SJCRH30 (cell line): ENCODE data around the gene OSBPL8. TPM values are rescaled to one million over a fixed set of nuclear protein-coding genes. Genes with fewer than 3 reads are reported as not detected.
A peak's percentile ranks its signal among the peaks of the same experiment; 100 is the strongest.
"Not testable (repeated sequence)": the region's sequence is repeated elsewhere in the genome, so short reads cannot be mapped to it uniquely, and the experiment has no call there.

ENCODE experiments used
- DNase-seq, 2 experiments: peaks; one replicate each; pipeline ENCODE4 v3.0.0-alpha.2; 2015 to 2020
- H3K27ac ChIP-seq: fragments of 250-450 bp; sonication (Bioruptor Pico); 2 replicates; pipeline ENCODE4 v1.5.1; 2020; ENCODE audit warnings: mild to moderate bottlenecking, moderate library complexity
- H3K27me3 ChIP-seq: fragments of 250-450 bp; sonication (Bioruptor Pico); 2 replicates; pipeline ENCODE4 v1.5.1; 2020; ENCODE audit warnings: mild to moderate bottlenecking, moderate library complexity
- H3K36me3 ChIP-seq: fragments of 250-450 bp; sonication (Bioruptor Pico); 2 replicates; pipeline ENCODE4 v1.5.1; 2020; ENCODE audit warnings: mild to moderate bottlenecking, moderate library complexity
- H3K4me1 ChIP-seq: fragments of 250-450 bp; sonication (Bioruptor Pico); 2 replicates; pipeline ENCODE4 v1.5.1; 2020; ENCODE audit warnings: mild to moderate bottlenecking, moderate library complexity
- H3K4me3 ChIP-seq: fragments of 250-450 bp; sonication (Bioruptor Pico); 2 replicates; pipeline ENCODE4 v1.5.1; 2020; ENCODE audit warnings: mild to moderate bottlenecking, moderate library complexity
- H3K9me3 ChIP-seq: fragments of 250-450 bp; sonication (Bioruptor Pico); replicated peaks from 2 replicates; pipeline ENCODE4 v1.5.1; 2020; ENCODE audit warnings: mild to moderate bottlenecking, moderate library complexity
- total RNA-seq: library from RNA; depleted of rRNA; stranded (reverse); fragments of >200 nt; shearing (Covaris generic); gene quantifications from 2 replicates; pipeline ENCODE4 v1.2.3, GENCODE V29; 2014

The OSBPL8 gene
- total RNA-seq, 1 experiment from 2014 or later, result 64.0 TPM

DNA sequence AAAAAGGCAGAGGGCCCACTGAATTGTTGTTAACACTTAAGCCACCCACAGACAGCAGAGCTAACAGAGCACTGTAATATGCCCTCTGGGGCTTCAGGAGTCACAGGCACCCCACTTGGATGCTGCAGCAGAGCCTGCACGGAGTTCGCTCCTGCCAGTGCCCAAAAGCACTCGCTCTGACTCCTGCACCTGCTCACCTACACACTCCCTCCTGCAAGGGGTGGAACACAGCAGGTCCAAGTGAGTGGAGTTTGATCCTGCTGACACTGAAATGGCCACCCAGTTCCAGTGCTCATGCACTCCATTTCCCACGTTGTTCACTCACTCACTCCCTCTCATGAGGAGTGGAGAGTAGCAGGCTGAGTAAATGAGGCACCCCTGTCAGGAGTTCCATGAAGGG is 68.8 kb downstream of the OSBPL8 start:
- H3K4me1 ChIP-seq, result no peaks in the 10 kb centered on the region
- H3K9me3 ChIP-seq, result peaks cover 11% of the 10 kb centered on the region
- no peak for DNase-seq
- H3K4me3 ChIP-seq, result no peak overlapping the region
- peaks cover 2% of the 10 kb centered on the region; the same call in 1 of the 2 replicates for H3K36me3 ChIP-seq
- no peak overlapping the region for H3K27ac ChIP-seq
- no peaks in the 10 kb centered on the region for H3K27me3 ChIP-seq

DNA sequence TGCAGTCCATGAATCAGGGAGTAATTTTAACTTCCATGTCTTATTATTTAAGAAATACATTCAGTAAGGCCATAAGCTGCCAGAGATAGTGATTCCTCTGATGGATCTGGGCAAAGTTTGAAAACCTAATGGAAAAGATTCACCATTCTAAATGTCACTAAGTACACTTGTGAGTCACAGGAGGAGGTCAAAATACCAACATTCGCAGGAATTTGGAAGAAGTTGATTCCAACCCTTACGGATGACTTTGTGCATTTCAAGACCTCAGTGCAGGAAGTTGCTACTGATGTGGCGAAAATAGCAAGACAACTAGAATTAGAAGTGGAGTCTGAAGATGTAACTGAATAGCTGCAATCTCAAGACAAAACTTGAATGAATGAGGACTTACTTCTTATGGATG is 69.8 kb downstream of the OSBPL8 start:
- H3K36me3 ChIP-seq, result peaks cover 2% of the 10 kb centered on the region; the same call in 1 of the 2 replicates
- H3K27ac ChIP-seq, result no peak overlapping the region
- DNase-seq, result no peak
- no peaks in the 10 kb centered on the region for H3K27me3 ChIP-seq
- H3K4me1 ChIP-seq, result no peaks in the 10 kb centered on the region
- no peak overlapping the region for H3K4me3 ChIP-seq
- H3K9me3 ChIP-seq, result peaks cover 11% of the 10 kb centered on the region

- no peak overlapping the region for H3K4me3 ChIP-seq
- no peaks in the 10 kb centered on the region for H3K9me3 ChIP-seq
- DNase-seq, result no peak
- H3K4me1 ChIP-seq, result no peaks in the 10 kb centered on the region
- H3K36me3 ChIP-seq, result peaks cover 2% of the 10 kb centered on the region; the same call in 1 of the 2 replicates
- H3K27me3 ChIP-seq, result no peaks in the 10 kb centered on the region
- H3K27ac ChIP-seq, result no peak overlapping the region
Observed at GRCh38 chr12:76486011-76486410, 73.6 kb downstream of the OSBPL8 start.

GRCh38 chr12:76480796-76481195 is 78.8 kb downstream of the OSBPL8 start:
- H3K36me3 ChIP-seq, result peaks cover 3% of the 10 kb centered on the region; the same call in 1 of the 2 replicates
- no peak for DNase-seq
- H3K9me3 ChIP-seq, result no peaks in the 10 kb centered on the region; the same call in 1 of the 2 replicates
- no peak overlapping the region for H3K27ac ChIP-seq
- H3K27me3 ChIP-seq, result no peaks in the 10 kb centered on the region
- H3K4me3 ChIP-seq, result no peak overlapping the region
- no peaks in the 10 kb centered on the region for H3K4me1 ChIP-seq

GRCh38 chr12:76478045-76478444 is 81.5 kb downstream of the OSBPL8 start:
- Histone ChIP-seq H3K4me1 (no peaks in the 10 kb centered on the region), H3K4me3 (no peak overlapping the region), H3K9me3 (no peaks in the 10 kb centered on the region; the same call in 1 of the 2 replicates), H3K27ac (no peak overlapping the region), H3K36me3 (peaks cover 3% of the 10 kb centered on the region), H3K27me3 (no peaks in the 10 kb centered on the region)
- no peak for DNase-seq

- H3K9me3 ChIP-seq, H3K27ac ChIP-seq, H3K36me3 ChIP-seq, H3K27me3 ChIP-seq, H3K4me3 ChIP-seq: not testable (repeated sequence)
- peak in 1 of 2 experiments; percentile 18 for DNase-seq
- peaks cover 24% of the 10 kb centered on the region for H3K4me1 ChIP-seq
Observed at GRCh38 chr12:76472862-76473261, 86.7 kb downstream of the OSBPL8 start.

GRCh38 chr12:76471579-76471978 is 88.0 kb downstream of the OSBPL8 start:
- H3K4me3 ChIP-seq, result no peak overlapping the region
- no peak overlapping the region for H3K27ac ChIP-seq
- H3K4me1 ChIP-seq, result peaks cover 24% of the 10 kb centered on the region
- H3K27me3 ChIP-seq, result no peaks in the 10 kb centered on the region
- DNase-seq, result no peak
- H3K9me3 ChIP-seq, result no peaks in the 10 kb centered on the region
- no peaks in the 10 kb centered on the region; the same call in 1 of the 2 replicates for H3K36me3 ChIP-seq

DNA sequence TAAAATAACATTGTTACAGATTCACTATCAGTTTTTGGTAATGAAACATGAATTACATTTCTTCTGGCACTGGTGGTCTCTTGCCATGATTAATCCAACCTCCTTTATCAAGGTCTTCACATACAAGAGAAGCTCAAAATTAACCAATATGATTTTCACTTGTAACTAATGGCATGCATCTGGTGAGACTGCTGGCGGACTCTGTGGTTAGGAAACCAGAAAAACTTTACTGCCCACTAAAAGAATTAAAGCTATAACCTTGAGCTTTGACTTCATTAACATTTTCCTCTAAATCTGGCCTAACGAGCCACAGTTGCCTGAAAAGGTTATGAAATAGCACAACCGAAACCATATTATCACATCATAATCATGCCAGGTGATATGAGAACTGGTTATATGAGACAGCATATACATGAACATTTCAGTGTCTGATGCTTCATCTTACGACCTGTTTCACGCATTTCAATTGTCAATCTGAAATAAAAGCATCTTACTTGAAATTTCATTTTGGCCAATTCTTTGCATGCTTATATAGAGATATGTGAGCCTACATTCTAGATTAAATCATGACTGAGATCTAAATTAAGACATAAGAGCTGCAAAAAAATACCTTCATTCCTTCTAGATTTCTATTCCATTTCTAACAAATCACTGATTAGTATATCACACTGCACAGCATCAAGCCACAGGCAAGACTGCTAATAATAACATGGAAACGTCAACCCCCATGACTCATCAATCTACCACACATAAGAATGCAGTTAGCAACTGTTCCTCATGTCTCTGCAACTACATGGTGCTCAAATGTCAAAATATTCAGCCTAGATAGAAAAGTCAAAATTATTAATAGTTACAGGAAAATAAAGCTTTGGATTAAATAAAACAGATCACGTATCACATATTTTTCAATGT is 89.3 kb downstream of the OSBPL8 start:
- Histone ChIP-seq H3K27ac (peak overlapping the region; percentile 53), H3K9me3 (no peaks in the 10 kb centered on the region), H3K27me3 (no peaks in the 10 kb centered on the region), H3K4me1 (peaks cover 24% of the 10 kb centered on the region), H3K4me3 (no peak overlapping the region), H3K36me3 (no peaks in the 10 kb centered on the region; the same call in 1 of the 2 replicates)
- DNase-seq, result peak; percentile 52 to 76

DNA sequence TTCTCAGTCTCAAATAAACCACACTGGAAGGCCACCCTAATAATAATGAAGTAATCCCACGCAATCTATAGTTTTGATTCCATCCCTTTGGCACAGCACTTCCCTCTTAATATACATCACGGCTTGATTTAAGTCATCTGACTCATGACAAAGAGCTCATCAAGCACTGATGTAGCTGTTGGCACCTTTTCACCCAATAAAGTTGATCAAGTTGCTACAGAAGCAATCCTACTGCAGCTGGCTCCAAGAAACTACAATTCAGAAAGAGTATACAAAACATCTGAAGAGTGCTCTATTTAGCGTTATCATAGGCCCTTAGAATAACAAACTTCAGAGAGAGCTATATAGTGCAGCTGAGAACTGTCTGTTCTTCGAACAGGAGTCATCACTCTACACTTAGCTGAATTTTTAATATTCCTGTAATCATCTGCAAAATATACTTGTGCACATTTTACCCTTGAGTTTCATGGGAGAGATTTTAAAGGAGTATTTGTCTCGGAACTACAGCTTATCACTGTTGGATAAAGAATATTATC is 94.9 kb downstream of the OSBPL8 start:
- Histone ChIP-seq H3K4me1 (peaks cover 37% of the 10 kb centered on the region), H3K27ac (no peak overlapping the region), H3K36me3 (no peaks in the 10 kb centered on the region), H3K4me3 (no peak overlapping the region), H3K9me3 (no peaks in the 10 kb centered on the region), H3K27me3 (no peaks in the 10 kb centered on the region)
- no peak for DNase-seq

DNA sequence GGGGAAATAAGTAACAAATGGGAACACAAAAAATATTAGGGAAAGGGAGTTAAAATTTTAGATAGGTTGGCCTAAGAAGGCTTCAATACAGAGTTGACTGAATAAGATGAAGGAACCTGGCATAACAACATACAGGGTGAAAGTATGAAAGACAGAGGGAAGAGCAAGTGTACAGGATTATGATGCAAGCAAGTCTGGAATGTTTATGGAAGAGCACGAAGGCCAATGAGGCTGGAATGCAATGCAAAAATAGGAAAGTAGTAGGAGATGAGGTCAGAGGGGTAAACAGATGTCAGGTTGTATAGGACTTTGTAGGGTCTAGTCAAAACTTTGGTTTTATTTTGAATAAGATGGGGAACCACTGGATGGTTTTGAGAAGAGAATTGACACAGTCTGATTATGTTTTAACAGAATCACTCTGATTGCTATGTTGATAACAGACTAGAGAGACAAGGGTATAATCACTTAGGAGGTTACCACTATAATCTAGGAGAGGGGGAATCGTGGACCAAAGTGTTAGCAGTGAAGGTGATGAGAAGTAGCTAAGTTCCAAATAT is 96.8 kb downstream of the OSBPL8 start:
- Histone ChIP-seq H3K27ac (no peak overlapping the region), H3K36me3 (no peaks in the 10 kb centered on the region), H3K4me1 (peaks cover 28% of the 10 kb centered on the region), H3K9me3 (no peaks in the 10 kb centered on the region), H3K27me3 (no peaks in the 10 kb centered on the region), H3K4me3 (no peak overlapping the region)
- no peak for DNase-seq

DNA sequence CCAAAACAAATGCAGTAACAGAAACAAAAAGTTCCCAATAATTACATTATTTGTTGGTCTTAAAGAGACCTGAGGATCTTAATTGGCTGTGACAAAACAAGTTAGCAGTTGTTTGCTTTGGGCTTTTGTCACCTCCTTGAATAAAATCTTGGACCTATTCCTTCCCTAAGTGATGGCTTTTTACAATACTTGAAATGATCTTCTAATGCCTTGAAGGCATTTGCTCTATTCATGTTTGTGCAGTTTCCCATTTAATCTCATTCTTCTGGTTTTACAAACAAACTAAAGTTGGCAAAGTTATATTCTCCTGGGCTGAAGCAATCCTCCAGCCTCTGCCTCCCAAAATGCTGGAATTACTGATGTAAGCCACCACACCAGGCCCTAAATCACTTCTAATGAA is 98.8 kb downstream of the OSBPL8 start:
- H3K4me3 ChIP-seq, result no peak overlapping the region
- peak overlapping the region; percentile 74 for H3K27ac ChIP-seq
- DNase-seq, result no peak
- H3K4me1 ChIP-seq, result peaks cover 28% of the 10 kb centered on the region
- no peaks in the 10 kb centered on the region for H3K27me3 ChIP-seq
- no peaks in the 10 kb centered on the region for H3K9me3 ChIP-seq
- no peaks in the 10 kb centered on the region for H3K36me3 ChIP-seq

- Histone ChIP-seq H3K4me1 (peaks cover 28% of the 10 kb centered on the region), H3K9me3 (no peaks in the 10 kb centered on the region), H3K27me3 (no peaks in the 10 kb centered on the region), H3K4me3 (no peak overlapping the region), H3K36me3 (no peaks in the 10 kb centered on the region), H3K27ac (no peak overlapping the region)
- no peak for DNase-seq
Observed at GRCh38 chr12:76457818-76458217, 101.8 kb downstream of the OSBPL8 start.

DNA sequence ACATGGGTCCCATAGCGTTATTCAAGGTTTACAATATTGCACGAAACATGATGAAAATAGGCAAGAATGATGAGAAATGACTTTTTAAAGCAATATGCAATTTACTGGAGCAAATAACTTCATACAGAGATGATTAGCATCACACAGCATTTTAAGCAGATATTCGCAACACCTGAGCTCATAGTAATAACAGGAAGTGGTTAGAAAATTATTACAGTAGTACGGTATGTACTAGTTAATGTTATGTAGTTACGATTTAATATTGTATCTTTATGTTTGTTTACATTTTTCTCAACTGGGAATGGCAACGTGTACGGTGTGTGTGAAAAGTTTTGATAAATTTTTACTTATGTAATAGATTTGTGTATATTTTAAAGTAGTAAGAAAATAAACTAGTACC is 102.6 kb downstream of the OSBPL8 start:
- Histone ChIP-seq H3K27ac (no peak overlapping the region), H3K4me3 (no peak overlapping the region), H3K4me1 (peaks cover 21% of the 10 kb centered on the region), H3K27me3 (no peaks in the 10 kb centered on the region), H3K9me3 (no peaks in the 10 kb centered on the region), H3K36me3 (no peaks in the 10 kb centered on the region)
- no peak for DNase-seq

GRCh38 chr12:76455582-76456345 is 103.8 kb downstream of the OSBPL8 start:
- DNase-seq, result peak; percentile 36 to 73
- Histone ChIP-seq H3K4me1 (peaks cover 18% of the 10 kb centered on the region), H3K4me3 (no peak overlapping the region), H3K27ac (peak overlapping the region; percentile 16; the same call in 1 of the 2 replicates), H3K36me3 (no peaks in the 10 kb centered on the region), H3K9me3 (no peaks in the 10 kb centered on the region; the same call in 1 of the 2 replicates), H3K27me3 (no peaks in the 10 kb centered on the region)
